ENCODE results near the gene NEUROD2. TPM values are rescaled to one million over a fixed set of nuclear protein-coding genes. Genes with fewer than 3 reads are reported as not detected.

Gene NEUROD2
- total and polyA plus RNA-seq, 2 of the 13 experiments (the other 11 are each of a cell fraction or from before 2014, with no cell fraction given), result not detected

- Histone ChIP-seq H2AFZ (ENCODE audit: low read length) (no peak overlapping the region), H3K9ac (ENCODE audit: insufficient read depth, low read depth, low read length) (no peak overlapping the region), H3K4me2 (ENCODE audit: low read depth, low read length) (peak overlapping the region; percentile 52), H3K27ac (ENCODE audit: extremely low read length, insufficient read depth, low read length) (no peak overlapping the region), H3K4me3 (replicated peaks in 1 of 3; ENCODE audit: insufficient read depth in 1 of 3, low read depth in 2 of 3, low read length in 3 of 3) (no peak overlapping the region), H3K79me2 (ENCODE audit: insufficient read depth, low read length) (no peaks in the 10 kb centered on the region), H3K36me3 (replicated peaks in 1 of 2; ENCODE audit: control insufficient read depth in 1 of 2, insufficient read depth in 2 of 2, low read length in 2 of 2) (no peaks in the 10 kb centered on the region), H3K9me3 (ENCODE audit: low read length) (no peaks in the 10 kb centered on the region), H4K20me1 (ENCODE audit: insufficient read depth, low read length) (no peaks in the 10 kb centered on the region), H3K4me1 (ENCODE audit: insufficient read depth, low read length) (peaks cover 47% of the 10 kb centered on the region), H3K27me3 (ENCODE audit: control insufficient read depth in 1 of 2, insufficient read depth in 2 of 2, low read length in 2 of 2) (peaks cover 7 to 59% of the 10 kb centered on the region in 2 experiments)
- ChIA-PET CTCF (ENCODE audit: low intra/inter-chr PET ratio, low total read pairs) (interaction anchor here (0.5 to 5.7 kb wide), 17 partner anchors 8 to 230 kb away, joined by 3 to 136 read pairs (median 6); partner anchors contain the start of genes MIEN1, PNMT, STARD3 and TCAP), POLR2A (interaction anchor here (0.7 to 1.0 kb wide), 6 partner anchors 31 to 133 kb away, joined by 3 to 8 read pairs (median 5); no protein-coding TSS in a partner anchor)
- 2% methylated on average over 18 of the region's 26 CpGs for whole genome bisulfite sequencing (ENCODE audit: low lambda C conversion rate)
- DNase-seq (ENCODE audit: low spot score) (peak; percentile 80), FAIRE-seq (peak; percentile 97), ATAC-seq (peak; percentile 67)
- no TSS peak for BruUV-seq (replicated peaks)
- intact Hi-C loops (cut with micrococcal nuclease; ENCODE audit: unreplicated experiment), result loop anchor here (2.0 kb wide), 4 partner anchors 31 to 133 kb away; partner anchors contain the start of gene PNMT
- in situ Hi-C loops (cut with HindIII; ENCODE audit: extremely low pct_ligation_motif_present, low pct_unique_long_range_greater_than_20kb), result loop anchor here (5.0 kb wide), 3 partner anchors 51 to 131 kb away; no protein-coding TSS in a partner anchor
- TF ChIP-seq ZNF557 (CRISPR knock-in tag; IDR thresholded peaks at IDR 0.05) (no peak), YEATS2 (CRISPR knock-in tag; IDR thresholded peaks at IDR 0.05; ENCODE audit: borderline replicate concordance) (peak; percentile 76; the same call in 1 of the 2 replicates), ZNF124 (CRISPR knock-in tag; IDR thresholded peaks at IDR 0.05) (peak; percentile 95), SOX6 (IDR thresholded peaks at IDR 0.05) (no peak), SOX6 (CRISPR knock-in tag; IDR thresholded peaks at IDR 0.05) (peak; percentile 38; the same call in 1 of the 2 replicates), ZNF367 (CRISPR knock-in tag; IDR thresholded peaks at IDR 0.05; ENCODE audit: borderline replicate concordance) (0 out of 2 replicates have a peak, but pooled peaks have one; percentile 15), MNT (IDR thresholded peaks at IDR 0.05) (no peak), IRF2 (CRISPR knock-in tag; IDR thresholded peaks at IDR 0.05) (peak; percentile 90), HINFP (CRISPR knock-in tag; IDR thresholded peaks at IDR 0.05; ENCODE audit: low read depth) (peak; percentile 78; the same call in 1 of the 2 replicates), BRD4 (CRISPR knock-in tag; IDR thresholded peaks at IDR 0.05) (peak; percentile 55; the same call in 1 of the 2 replicates), KMT2A (CRISPR knock-in tag; IDR thresholded peaks at IDR 0.05) (peak; percentile 80), CCAR2 (optimal IDR thresholded peaks at IDR 0.05; ENCODE audit: low read depth, low read length) (no peak), RARA (CRISPR knock-in tag; IDR thresholded peaks at IDR 0.05) (peak; percentile 25; the same call in 1 of the 2 replicates), TOE1 (CRISPR knock-in tag; IDR thresholded peaks at IDR 0.05) (0 out of 2 replicates have a peak, but pooled peaks have one; percentile 68), KLF13 (CRISPR knock-in tag; IDR thresholded peaks at IDR 0.05) (no peak), CHD2 (IDR thresholded peaks at IDR 0.05; ENCODE audit: low read depth, low read length) (no peak), ZFP1 (CRISPR knock-in tag; IDR thresholded peaks at IDR 0.05) (no peak), ZNF331 (CRISPR knock-in tag; IDR thresholded peaks at IDR 0.05) (peak; percentile 89), FOXP4 (CRISPR knock-in tag; IDR thresholded peaks at IDR 0.05) (0 out of 2 replicates have a peak, but pooled peaks have one; percentile 21)
Observed at GRCh38 chr17:39621523-39622379, 14.0 kb upstream of the NEUROD2 start.

All from HepG2 (cell line).